ENCODE results near the gene RANBP9.

DNA sequence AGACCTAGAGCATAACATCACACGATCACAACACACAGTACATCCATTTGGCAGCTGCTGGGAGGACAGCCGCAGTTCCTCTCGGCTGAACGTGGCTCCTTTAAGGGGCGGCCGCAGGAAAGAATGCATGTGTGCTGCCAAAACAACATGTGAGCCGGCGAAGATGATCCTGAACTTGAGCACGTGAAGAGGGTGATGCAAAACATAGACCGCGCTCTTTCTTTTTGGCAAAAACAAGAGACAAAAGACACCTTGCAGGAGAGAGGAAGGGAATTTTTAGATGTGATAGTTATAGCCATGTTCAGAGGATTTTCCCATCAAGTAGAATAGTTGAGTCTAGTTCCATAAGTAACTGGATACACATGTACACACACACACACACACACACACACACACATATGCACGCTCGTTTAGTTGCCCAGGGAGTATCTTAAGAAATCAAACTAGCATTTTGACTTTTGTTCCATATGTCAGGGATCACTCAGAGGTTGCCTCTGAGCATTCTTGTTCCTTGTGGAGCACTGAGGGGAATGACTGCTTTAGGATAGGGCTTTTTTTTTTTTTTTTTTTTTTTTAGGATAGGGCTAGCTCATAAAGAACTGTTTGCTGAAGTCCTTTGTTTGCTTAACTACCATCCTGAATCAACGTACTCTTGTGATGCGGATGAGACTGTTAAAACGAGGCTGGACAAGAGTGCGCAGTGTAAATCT lies 21.7 kb upstream of the RANBP9 start:
- TF ChIP-seq, protein P1, sequence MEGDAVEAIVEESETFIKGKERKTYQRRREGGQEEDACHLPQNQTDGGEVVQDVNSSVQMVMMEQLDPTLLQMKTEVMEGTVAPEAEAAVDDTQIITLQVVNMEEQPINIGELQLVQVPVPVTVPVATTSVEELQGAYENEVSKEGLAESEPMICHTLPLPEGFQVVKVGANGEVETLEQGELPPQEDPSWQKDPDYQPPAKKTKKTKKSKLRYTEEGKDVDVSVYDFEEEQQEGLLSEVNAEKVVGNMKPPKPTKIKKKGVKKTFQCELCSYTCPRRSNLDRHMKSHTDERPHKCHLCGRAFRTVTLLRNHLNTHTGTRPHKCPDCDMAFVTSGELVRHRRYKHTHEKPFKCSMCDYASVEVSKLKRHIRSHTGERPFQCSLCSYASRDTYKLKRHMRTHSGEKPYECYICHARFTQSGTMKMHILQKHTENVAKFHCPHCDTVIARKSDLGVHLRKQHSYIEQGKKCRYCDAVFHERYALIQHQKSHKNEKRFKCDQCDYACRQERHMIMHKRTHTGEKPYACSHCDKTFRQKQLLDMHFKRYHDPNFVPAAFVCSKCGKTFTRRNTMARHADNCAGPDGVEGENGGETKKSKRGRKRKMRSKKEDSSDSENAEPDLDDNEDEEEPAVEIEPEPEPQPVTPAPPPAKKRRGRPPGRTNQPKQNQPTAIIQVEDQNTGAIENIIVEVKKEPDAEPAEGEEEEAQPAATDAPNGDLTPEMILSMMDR (IDR thresholded peaks at IDR 0.05) = no peak
- no peak for TF ChIP-seq POLR2A (IDR thresholded peaks at IDR 0.05)

Data from body of pancreas (tissue), 4 donors.